Heart left ventricle (tissue), 13 donors: Measurements from ENCODE around the gene BRD1.

Experiments
- CTCF ChIP-seq, 12 donors: fragments of 200-600 bp; sonication (generic) in 4 of 12; IDR thresholded peaks; one replicate each; pipeline versions ENCODE4 v1.5.0 to v1.8.0; 2018 to 2022; ENCODE audit warnings: antibody characterized with exemption in 12 of 12, mild to moderate bottlenecking in 5 of 12
- POLR2A ChIP-seq, 2 donors: fragments of 450-650 bp; IDR thresholded peaks; one replicate each; pipeline ENCODE4 v1.6.1; 2017; ENCODE audit warnings: antibody characterized with exemption in 2 of 2, mild to moderate bottlenecking in 2 of 2, moderate library complexity in 2 of 2
- donor health status: ischemic (EF 13 %, LVEDD 7.1; RV severe dilation, severe dysfunction).
- donor health status: DM: no; HTN: yes; CAD: no.
- donor health status: DM: no; HTN: no; CAD: no.
- donor health status: ischemic (EF 25% LVEDD 6.9; RV normal size, moderate dysfunction).
- donor health status: ischemic (EF 25% LVEDD 5.7; RV mildly dilated, moderate dysfunction).
- donor health status: ischemic (EF 35%, LVEDD 5.7; RV mildly dilated, moderate dysfunction).
- donor health status: nonischemic (EF 11% LVEDD 7.7; RV severe dilation, severe dysfunction).
- donor health status: DM: yes; HTN: yes; CAD: no.
- donor health status: PGD.
- donor health status: ischemic (EF 29% LVEDD 5.4; RV normal size, mild dysfunction).
- donor health status: nonischemic (EF 23%, LVEDD 6.1; RV moderate dilation, normal function).

- TF ChIP-seq CTCF (IDR thresholded peaks at IDR 0.05) (no peak), POLR2A (IDR thresholded peaks at IDR 0.05) (no peak)
These were observed 34.4 kb downstream of the BRD1 start for GRCh38 chr22:49793296-49793695.
